H9 (cell line): ENCODE results near the gene NFATC1. TPM values are rescaled to one million over a fixed set of nuclear protein-coding genes. Genes with fewer than 3 reads are reported as not detected.

Experiments used
- DNase-seq: peaks from one replicate; pipeline ENCODE4 v3.0.0-alpha.2; 2017
- H2AFZ ChIP-seq: one replicate; pipeline ENCODE4 v1.6.1; 2013; ENCODE audit warnings: mild to moderate bottlenecking, low read length, control low read depth, moderate library complexity
- H2AK5ac ChIP-seq: 2 replicates; pipeline ENCODE4 v1.6.1; 2013; ENCODE audit warnings: low read length, control low read depth, mixed read lengths; ENCODE audit not compliant: insufficient read length
- H2BK120ac ChIP-seq: one replicate; pipeline ENCODE4 v1.6.1; 2013; ENCODE audit warnings: low read depth, mild to moderate bottlenecking, low read length, control low read depth, inconsistent platforms; ENCODE audit not compliant: poor library complexity, severe bottlenecking
- H2BK12ac ChIP-seq: 2 replicates; pipeline ENCODE4 v1.6.1; 2013; ENCODE audit warnings: low read length, control low read depth, mixed read lengths, low read depth; ENCODE audit not compliant: insufficient read length
- H2BK15ac ChIP-seq: 2 replicates; pipeline ENCODE4 v1.6.1; 2013; ENCODE audit warnings: low read depth, low read length, control low read depth
- H2BK20ac ChIP-seq: one replicate; pipeline ENCODE4 v1.6.1; 2013; ENCODE audit warnings: low read depth, mild to moderate bottlenecking, low read length, control low read depth, inconsistent platforms; ENCODE audit not compliant: poor library complexity, severe bottlenecking
- H2BK5ac ChIP-seq: 2 replicates; pipeline ENCODE4 v1.6.1; 2013; ENCODE audit warnings: low read length, control low read depth, mixed read lengths; ENCODE audit not compliant: insufficient read length
- H3K14ac ChIP-seq: 2 replicates; pipeline ENCODE4 v1.6.1; 2013; ENCODE audit warnings: low read length, control low read depth; ENCODE audit not compliant: insufficient read depth
- H3K18ac ChIP-seq: 2 replicates; pipeline ENCODE4 v1.6.1; 2013; ENCODE audit warnings: low read depth, mild to moderate bottlenecking, mixed read lengths, low read length, control low read depth; ENCODE audit not compliant: insufficient read length
- H3K23ac ChIP-seq: 2 replicates; pipeline ENCODE4 v1.6.1; 2013; ENCODE audit warnings: low read length, control low read depth, mixed read lengths, low read depth; ENCODE audit not compliant: insufficient read length
- H3K23me2 ChIP-seq: 2 replicates; pipeline ENCODE4 v1.6.1; 2013; ENCODE audit warnings: low read depth, mild to moderate bottlenecking, mixed read lengths, low read length, control low read depth; ENCODE audit not compliant: insufficient read length, poor library complexity, severe bottlenecking
- H3K27ac ChIP-seq: 2 replicates; pipeline ENCODE4 v1.5.1; 2013; ENCODE audit warnings: low read length, control low read depth, mixed read lengths, low read depth; ENCODE audit not compliant: insufficient read length
- H3K27me3 ChIP-seq: 2 replicates; pipeline ENCODE4 v1.6.1; 2013; ENCODE audit warnings: low read length, control low read depth, inconsistent platforms; ENCODE audit not compliant: insufficient read depth
- H3K4ac ChIP-seq: 2 replicates; pipeline ENCODE4 v1.6.1; 2013; ENCODE audit warnings: low read depth, mild to moderate bottlenecking, control low read depth, inconsistent platforms, low read length, moderate library complexity
- H3K4me1 ChIP-seq: 2 replicates; pipeline ENCODE4 v1.6.1; 2013; ENCODE audit warnings: low read length, control low read depth, inconsistent platforms; ENCODE audit not compliant: insufficient read depth
- H3K4me2 ChIP-seq: 2 replicates; pipeline ENCODE4 v1.6.1; 2013; ENCODE audit warnings: low read length, control low read depth, mixed read lengths; ENCODE audit not compliant: insufficient read length, insufficient read depth
- H3K56ac ChIP-seq: 2 replicates; pipeline ENCODE4 v1.6.1; 2013; ENCODE audit warnings: low read depth, mild to moderate bottlenecking, mixed read lengths, low read length, control low read depth; ENCODE audit not compliant: insufficient read length
- H3K79me1 ChIP-seq: 2 replicates; pipeline ENCODE4 v1.6.1; 2013; ENCODE audit warnings: low read depth, mild to moderate bottlenecking, moderate library complexity, low read length, control low read depth, inconsistent platforms; ENCODE audit not compliant: insufficient read depth, poor library complexity, severe bottlenecking
- H3K79me2 ChIP-seq: 2 replicates; pipeline ENCODE4 v1.6.1; 2013; ENCODE audit warnings: low read length, control low read depth, inconsistent platforms; ENCODE audit not compliant: insufficient read depth
- H3K9ac ChIP-seq: 2 replicates; pipeline ENCODE4 v1.6.1; 2013; ENCODE audit warnings: low read length, control low read depth, mixed read lengths; ENCODE audit not compliant: insufficient read length; ENCODE audit errors: extremely low read depth
- H3K9me3 ChIP-seq: one replicate; pipeline ENCODE4 v1.6.1; 2013; ENCODE audit warnings: low read depth, low read length, inconsistent platforms; ENCODE audit not compliant: control insufficient read depth
- H3T11ph ChIP-seq: one replicate; pipeline ENCODE4 v1.6.1; 2013; ENCODE audit warnings: mild to moderate bottlenecking, low read length, control low read depth, inconsistent platforms
- H4K20me1 ChIP-seq: one replicate; pipeline ENCODE4 v1.6.1; 2013; ENCODE audit not compliant: control insufficient read depth, insufficient read length, insufficient read depth
- H4K5ac ChIP-seq: 2 replicates; pipeline ENCODE4 v1.6.1; 2013; ENCODE audit warnings: low read depth, mild to moderate bottlenecking, mixed read lengths, low read length, control low read depth; ENCODE audit not compliant: insufficient read length
- H4K8ac ChIP-seq: replicated peaks from 2 replicates; pipeline ENCODE4 v1.6.1; 2013; ENCODE audit warnings: low read length, control low read depth, mixed read lengths, low read depth; ENCODE audit not compliant: insufficient read length
- H4K91ac ChIP-seq: 2 replicates; pipeline ENCODE4 v1.6.1; 2013; ENCODE audit warnings: low read depth, mild to moderate bottlenecking, moderate library complexity, mixed read lengths, low read length, control low read depth; ENCODE audit not compliant: insufficient read length
- H3K27ac Mint-ChIP-seq, 3 experiments: 2 replicates in 2 of 3; 3 replicates in 1 of 3; pipeline ENCODE4 v1.8.0; 2020 to 2021; ENCODE audit warnings: mixed read lengths in 3 of 3, mild to moderate bottlenecking in 1 of 3, moderate library complexity in 1 of 3
- H3K27me3 Mint-ChIP-seq: 2 replicates; pipeline ENCODE4 v1.8.0; 2021; ENCODE audit warnings: low read depth, mild to moderate bottlenecking, moderate library complexity, mixed read lengths
- H3K36me3 Mint-ChIP-seq, 3 experiments: 2 replicates in 2 of 3; 3 replicates in 1 of 3; pipeline ENCODE4 v1.8.0; 2020 to 2021; ENCODE audit warnings: low read depth in 3 of 3, mixed read lengths in 3 of 3; ENCODE audit not compliant: insufficient read depth in 1 of 3
- H3K4me1 Mint-ChIP-seq, 2 experiments: 2 replicates each; pipeline ENCODE4 v1.8.0; 2020; ENCODE audit warnings: mixed read lengths in 2 of 2
- H3K4me3 Mint-ChIP-seq, 2 experiments: 2 replicates in 1 of 2; 3 replicates in 1 of 2; pipeline ENCODE4 v1.8.0; 2020 to 2021; ENCODE audit warnings: mild to moderate bottlenecking in 2 of 2, mixed read lengths in 2 of 2, moderate library complexity in 1 of 2
- H3K9me3 Mint-ChIP-seq, 2 experiments: 2 replicates in 1 of 2; 3 replicates in 1 of 2; pipeline ENCODE4 v1.8.0; 2020; ENCODE audit warnings: mild to moderate bottlenecking in 2 of 2, mixed read lengths in 2 of 2, moderate library complexity in 1 of 2
- CTCF ChIP-seq: fragments of 200-600 bp; sonication (generic); conservative IDR thresholded peaks from 3 replicates; pipeline ENCODE4 v1.8.0; 2021; ENCODE audit warnings: antibody characterized with exemption, mild to moderate bottlenecking
- WGBS: extraction: QIAGEN DNeasy Blood & Tissue Kit; methylation state at CpG from one replicate; pipeline ENCODE4 v1.1.7; 2013; ENCODE audit warnings: missing lambda C conversion rate, low lambda C conversion rate, mixed read lengths; ENCODE audit not compliant: insufficient read length; ENCODE audit errors: extremely low coverage; 5-methylcytosine and 5-hydroxymethylcytosine counted together
- total RNA-seq: library from RNA; stranded (reverse); gene quantifications from 2 replicates; pipeline ENCODE4 v1.2.1, GENCODE V29; 2021

Gene NFATC1
- total RNA-seq, 1 experiment from 2014 or later: 5.5 TPM

- no peaks in the 10 kb centered on the region for H3K36me3 Mint-ChIP-seq
- TF ChIP-seq CTCF: no peak
- Histone ChIP-seq H3K4ac (no peak overlapping the region), H2BK5ac (no peak overlapping the region), H3K23ac (no peak overlapping the region), H2BK120ac (no peak overlapping the region), H4K5ac (no peak overlapping the region), H4K8ac (no peak overlapping the region), H3K27me3 (no peaks in the 10 kb centered on the region), H3K23me2 (no peaks in the 10 kb centered on the region), H2AFZ (no peak overlapping the region), H3K18ac (no peak overlapping the region), H4K20me1 (no peaks in the 10 kb centered on the region), H3T11ph (no peak overlapping the region), H2BK20ac (no peak overlapping the region), H3K4me2 (no peak overlapping the region), H3K27ac (no peak overlapping the region), H3K56ac (no peak overlapping the region), H4K91ac (no peak overlapping the region), H2AK5ac (no peak overlapping the region), H3K79me1 (no peaks in the 10 kb centered on the region), H3K14ac (no peak overlapping the region), H3K79me2 (no peaks in the 10 kb centered on the region), H3K4me1 (no peaks in the 10 kb centered on the region), H2BK15ac (no peak overlapping the region), H3K9ac (no peak overlapping the region), H3K9me3 (no peaks in the 10 kb centered on the region), H2BK12ac (no peak overlapping the region)
- WGBS: no CpG with 5 or more reads among the region's 24 CpGs
- no peak for DNase-seq
- H3K27ac Mint-ChIP-seq: no peak overlapping the region
- no peaks in the 10 kb centered on the region for H3K9me3 Mint-ChIP-seq
- H3K4me1 Mint-ChIP-seq: peaks cover 7 to 15% of the 10 kb centered on the region in 2 experiments
- H3K4me3 Mint-ChIP-seq: no peak overlapping the region
- peaks cover 38% of the 10 kb centered on the region for H3K27me3 Mint-ChIP-seq
Measured at GRCh38 chr18:79529991-79530390, 134.3 kb downstream of the NFATC1 start.
